NCI-H1105 treated with DMSO at 0.1 percent for 48 hours (cell line): ENCODE results near the gene TMTC2.

Experiments
- DNase-seq: peaks from one replicate; lab custom pipeline; 2025; lab: John Stamatoyannopoulos, UW

TMTC2 gene

GRCh38 chr12:82682851-82683261, 3.9 kb upstream of the TMTC2 start:
- no peak for DNase-seq

GRCh38 chr12:82685790-82686167, 927 bp upstream of the TMTC2 start:
- DNase-seq = peak; percentile 96

GRCh38 chr12:82687021-82688011, 610 bp downstream of the TMTC2 start:
- DNase-seq = peak; percentile 75

GRCh38 chr12:82688035-82688501, 1.4 kb downstream of the TMTC2 start:
- peak; percentile 20 for DNase-seq

GRCh38 chr12:82688596-82688995, 1.9 kb downstream of the TMTC2 start:
- DNase-seq = no peak

- DNase-seq = no peak
Measured at GRCh38 chr12:82690006-82690405, 3.3 kb downstream of the TMTC2 start.

GRCh38 chr12:82691513-82691912, 4.8 kb downstream of the TMTC2 start:
- no peak for DNase-seq

- no peak for DNase-seq
Measured at GRCh38 chr12:82694276-82694675, 7.6 kb downstream of the TMTC2 start.

- DNase-seq = no peak
Measured at GRCh38 chr12:82694970-82695369, 8.3 kb downstream of the TMTC2 start.

- DNase-seq = no peak
Measured at GRCh38 chr12:82695531-82695930, 8.8 kb downstream of the TMTC2 start.

- no peak for DNase-seq
Measured at GRCh38 chr12:82696543-82696942, 9.8 kb downstream of the TMTC2 start.

GRCh38 chr12:82698708-82699564, 12.2 kb downstream of the TMTC2 start:
- peak; percentile 57 for DNase-seq

GRCh38 chr12:82705774-82706173, 19.1 kb downstream of the TMTC2 start:
- DNase-seq = no peak

GRCh38 chr12:82708061-82708879, 21.6 kb downstream of the TMTC2 start:
- no peak for DNase-seq

GRCh38 chr12:82709794-82710355, 23.2 kb downstream of the TMTC2 start:
- no peak for DNase-seq

- DNase-seq = no peak
Measured at GRCh38 chr12:82710741-82711140, 24.0 kb downstream of the TMTC2 start.

GRCh38 chr12:82714427-82714826, 27.7 kb downstream of the TMTC2 start:
- DNase-seq = no peak

GRCh38 chr12:82721726-82722125, 35.0 kb downstream of the TMTC2 start:
- DNase-seq = no peak

- DNase-seq = no peak
Measured at GRCh38 chr12:82723093-82723492, 36.4 kb downstream of the TMTC2 start.

GRCh38 chr12:82723891-82724290, 37.2 kb downstream of the TMTC2 start:
- DNase-seq = no peak

GRCh38 chr12:82725741-82726140, 39.0 kb downstream of the TMTC2 start:
- DNase-seq = no peak
